Measurements from ENCODE around the gene NPLOC4.

- TF ChIP-seq CTCF (conservative IDR thresholded peaks at IDR 0.05 in 1 of 2, IDR thresholded peaks at IDR 0.05 in 1 of 2; ENCODE audit: low read depth in 1 of 2, low read length in 2 of 2) (peak in 1 of 2 donors; percentile 44), EZH2 (IDR thresholded peaks at IDR 0.05; ENCODE audit: low read length, missing control alignments) (no peak)
Measured at GRCh38 chr17:81523402-81524038, 113.4 kb downstream of the NPLOC4 start.

All from fibroblast of lung (primary cell).